ENCODE data around the gene C9orf72.

- no peak for TF ChIP-seq EZH2 (IDR thresholded peaks at IDR 0.05)
- no peak for TF ChIP-seq POLR2AphosphoS5 (IDR thresholded peaks at IDR 0.05; ENCODE audit: borderline replicate concordance, low read depth, low read length)
These were observed 41.2 kb downstream of the C9orf72 start for GRCh38 chr9:27532046-27532445.

Measured in SK-N-MC (cell line).